ENCODE measurements around the gene ACTN4. TPM values are rescaled to one million over a fixed set of nuclear protein-coding genes. Genes with fewer than 3 reads are reported as not detected.

Gene ACTN4
- total and polyA plus RNA-seq, 2 donors (not counting 1 experiment from before 2014, with no cell fraction given), result 108 to 164 TPM

DNA sequence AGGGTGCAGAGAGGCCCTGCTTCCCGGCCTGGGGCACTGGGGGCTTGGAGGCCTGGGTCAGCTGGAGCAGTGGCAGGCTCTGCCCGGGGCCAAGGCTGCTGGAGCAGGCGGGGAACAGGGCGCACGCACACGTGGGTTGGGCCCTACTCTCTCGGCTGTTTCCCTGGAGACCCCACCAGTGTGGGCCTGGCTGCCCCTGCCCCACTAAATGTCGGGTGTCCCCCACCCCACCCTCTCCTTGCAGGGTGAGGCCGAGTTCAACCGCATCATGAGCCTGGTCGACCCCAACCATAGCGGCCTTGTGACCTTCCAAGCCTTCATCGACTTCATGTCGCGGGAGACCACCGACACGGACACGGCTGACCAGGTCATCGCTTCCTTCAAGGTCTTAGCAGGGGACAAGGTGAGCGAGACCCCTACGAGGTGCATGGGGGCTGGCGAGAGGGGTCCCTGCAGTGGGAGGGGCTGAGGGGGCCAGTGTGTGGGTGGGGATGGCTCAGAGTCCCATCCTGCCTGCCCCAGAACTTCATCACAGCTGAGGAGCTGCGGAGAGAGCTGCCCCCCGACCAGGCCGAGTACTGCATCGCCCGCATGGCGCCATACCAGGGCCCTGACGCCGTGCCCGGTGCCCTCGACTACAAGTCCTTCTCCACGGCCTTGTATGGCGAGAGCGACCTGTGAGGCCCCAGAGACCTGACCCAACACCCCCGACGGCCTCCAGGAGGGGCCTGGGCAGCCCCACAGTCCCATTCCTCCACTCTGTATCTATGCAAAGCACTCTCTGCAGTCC is 81.5 kb downstream of the ACTN4 start:
- peaks cover 13% of the 10 kb centered on the region for H3K4me1 Mint-ChIP-seq
- H3K27me3 Mint-ChIP-seq, result no peaks in the 10 kb centered on the region
- intact Hi-C loops (cut with micrococcal nuclease), result loop anchor here (1.0 kb wide), 2 partner anchors 158 to 201 kb away; partner anchors contain the start of genes MRPS12 and SARS2
- Histone ChIP-seq H3K4me3 (ENCODE audit: control extremely low read depth in 1 of 5, extremely low read depth in 1 of 5, insufficient read depth in 1 of 5, low read depth in 2 of 5, low read length in 4 of 5) (no peak overlapping the region), H3K27me3 (replicated peaks in 1 of 4; ENCODE audit: control extremely low read depth in 1 of 4, control insufficient read depth in 3 of 4, insufficient read depth in 4 of 4, low read length in 3 of 4) (no peaks in the 10 kb centered on the region), H3K27ac (ENCODE audit: low read length in 2 of 2) (no peak overlapping the region), H3K4me1 (ENCODE audit: control insufficient read depth in 2 of 2, insufficient read depth in 2 of 2, low read length in 2 of 2) (peaks cover 8 to 14% of the 10 kb centered on the region in 2 donors), H3K9me3 (ENCODE audit: control extremely low read depth in 1 of 3, control insufficient read depth in 2 of 3, insufficient read depth in 1 of 3, low read length in 2 of 3) (no peaks in the 10 kb centered on the region), H4K20me1 (ENCODE audit: control insufficient read depth, insufficient read depth, low read length, poor library complexity, severe bottlenecking) (no peaks in the 10 kb centered on the region), H3K4me2 (replicated peaks; ENCODE audit: low read depth, low read length, poor library complexity, severe bottlenecking) (no peak overlapping the region), H2AFZ (ENCODE audit: insufficient read depth, low read depth, low read length, poor library complexity, severe bottlenecking) (no peak overlapping the region), H3K79me2 (ENCODE audit: control insufficient read depth, insufficient read depth, low read length) (peaks cover 3% of the 10 kb centered on the region), H3K36me3 (replicated peaks in 1 of 2; ENCODE audit: control extremely low read depth in 1 of 2, control insufficient read depth in 1 of 2, extremely low read depth in 1 of 2, insufficient read depth in 2 of 2, low read length in 1 of 2) (peaks cover 0 to 47% of the 10 kb centered on the region in 2 experiments), H3K9ac (ENCODE audit: low read length) (no peak overlapping the region)
- ATAC-seq (ENCODE audit: low read depth) (no peak), DNase-seq (no peak)
- CTCF ChIA-PET, result interaction anchor here (0.6 to 7.3 kb wide), 5 partner anchors 95 to 202 kb away, joined by 3 to 36 read pairs (median 3); partner anchors contain the start of genes MRPS12 and SARS2
- H3K9me3 Mint-ChIP-seq (ENCODE audit: insufficient read depth), result no peaks in the 10 kb centered on the region
- 94% methylated on average over 36 of the region's 37 CpGs for WGBS (ENCODE audit: insufficient coverage)
- no peak overlapping the region for H3K27ac Mint-ChIP-seq
- no peak for TF ChIP-seq EZH2 (IDR thresholded peaks at IDR 0.05; ENCODE audit: borderline replicate concordance, insufficient read depth, low read depth, low read length, poor library complexity, severe bottlenecking)
- TF ChIP-seq, protein P1, sequence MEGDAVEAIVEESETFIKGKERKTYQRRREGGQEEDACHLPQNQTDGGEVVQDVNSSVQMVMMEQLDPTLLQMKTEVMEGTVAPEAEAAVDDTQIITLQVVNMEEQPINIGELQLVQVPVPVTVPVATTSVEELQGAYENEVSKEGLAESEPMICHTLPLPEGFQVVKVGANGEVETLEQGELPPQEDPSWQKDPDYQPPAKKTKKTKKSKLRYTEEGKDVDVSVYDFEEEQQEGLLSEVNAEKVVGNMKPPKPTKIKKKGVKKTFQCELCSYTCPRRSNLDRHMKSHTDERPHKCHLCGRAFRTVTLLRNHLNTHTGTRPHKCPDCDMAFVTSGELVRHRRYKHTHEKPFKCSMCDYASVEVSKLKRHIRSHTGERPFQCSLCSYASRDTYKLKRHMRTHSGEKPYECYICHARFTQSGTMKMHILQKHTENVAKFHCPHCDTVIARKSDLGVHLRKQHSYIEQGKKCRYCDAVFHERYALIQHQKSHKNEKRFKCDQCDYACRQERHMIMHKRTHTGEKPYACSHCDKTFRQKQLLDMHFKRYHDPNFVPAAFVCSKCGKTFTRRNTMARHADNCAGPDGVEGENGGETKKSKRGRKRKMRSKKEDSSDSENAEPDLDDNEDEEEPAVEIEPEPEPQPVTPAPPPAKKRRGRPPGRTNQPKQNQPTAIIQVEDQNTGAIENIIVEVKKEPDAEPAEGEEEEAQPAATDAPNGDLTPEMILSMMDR (IDR thresholded peaks at IDR 0.05), result no peak
- no peak overlapping the region for H3K4me3 Mint-ChIP-seq
- POLR2A ChIA-PET, result no interaction called here

All from B cell (primary cell).